Coronary artery (tissue), 2 donors: ENCODE results near the gene TMEM106B.

Experiments
- DNase-seq: peaks from one replicate; pipeline ENCODE4 v3.0.0-alpha.2; 2017; ENCODE audit warnings: low spot score
- H3K27ac ChIP-seq, 2 donors: fragments of 200-600 bp; sonication (generic); one replicate each; pipeline ENCODE4 v1.5.1; 2016 to 2019
- H3K4me3 ChIP-seq: fragments of 200-600 bp; sonication (generic); 2 replicates; pipeline ENCODE4 v1.5.1; 2016; ENCODE audit warnings: mild to moderate bottlenecking, moderate library complexity
- TF ChIP-seq, protein P1 (sequence below): fragments of 200-600 bp; sonication (generic); IDR thresholded peaks from one replicate; pipeline ENCODE4 v1.5.1; 2019; ENCODE audit warnings: antibody characterized with exemption

TMEM106B gene

GRCh38 chr7:12228024-12228423 lies 16.9 kb downstream of the TMEM106B start:
- DNase-seq: no peak
- H3K4me3 ChIP-seq: no peak overlapping the region
- TF ChIP-seq, protein P1, sequence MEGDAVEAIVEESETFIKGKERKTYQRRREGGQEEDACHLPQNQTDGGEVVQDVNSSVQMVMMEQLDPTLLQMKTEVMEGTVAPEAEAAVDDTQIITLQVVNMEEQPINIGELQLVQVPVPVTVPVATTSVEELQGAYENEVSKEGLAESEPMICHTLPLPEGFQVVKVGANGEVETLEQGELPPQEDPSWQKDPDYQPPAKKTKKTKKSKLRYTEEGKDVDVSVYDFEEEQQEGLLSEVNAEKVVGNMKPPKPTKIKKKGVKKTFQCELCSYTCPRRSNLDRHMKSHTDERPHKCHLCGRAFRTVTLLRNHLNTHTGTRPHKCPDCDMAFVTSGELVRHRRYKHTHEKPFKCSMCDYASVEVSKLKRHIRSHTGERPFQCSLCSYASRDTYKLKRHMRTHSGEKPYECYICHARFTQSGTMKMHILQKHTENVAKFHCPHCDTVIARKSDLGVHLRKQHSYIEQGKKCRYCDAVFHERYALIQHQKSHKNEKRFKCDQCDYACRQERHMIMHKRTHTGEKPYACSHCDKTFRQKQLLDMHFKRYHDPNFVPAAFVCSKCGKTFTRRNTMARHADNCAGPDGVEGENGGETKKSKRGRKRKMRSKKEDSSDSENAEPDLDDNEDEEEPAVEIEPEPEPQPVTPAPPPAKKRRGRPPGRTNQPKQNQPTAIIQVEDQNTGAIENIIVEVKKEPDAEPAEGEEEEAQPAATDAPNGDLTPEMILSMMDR: no peak
- H3K27ac ChIP-seq: no peak overlapping the region

GRCh38 chr7:12229046-12229445 lies 18.0 kb downstream of the TMEM106B start:
- Histone ChIP-seq H3K27ac (no peak overlapping the region), H3K4me3 (no peak overlapping the region)
- no peak for DNase-seq
- TF ChIP-seq, protein P1: no peak

DNA sequence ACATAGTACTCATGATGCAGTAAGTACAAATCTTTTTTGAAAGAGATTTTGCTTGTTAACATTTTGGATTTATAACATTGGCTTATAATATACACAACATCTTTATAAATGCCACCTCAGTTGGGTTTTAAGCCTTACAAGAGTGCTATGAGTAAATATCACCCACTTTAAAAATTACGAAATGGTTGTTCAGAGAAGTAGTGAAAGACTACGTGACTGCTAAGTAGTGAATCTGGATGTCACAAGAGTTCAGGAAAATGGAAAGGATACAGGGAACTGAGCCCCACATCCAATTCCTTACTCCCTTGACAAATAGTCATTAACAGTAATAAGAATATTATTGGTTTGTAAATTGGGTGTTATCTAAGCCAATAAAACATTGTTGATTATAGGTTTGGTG lies 20.0 kb downstream of the TMEM106B start:
- Histone ChIP-seq H3K27ac (no peak overlapping the region), H3K4me3 (no peak overlapping the region)
- DNase-seq: no peak
- TF ChIP-seq, protein P1: no peak

- Histone ChIP-seq H3K27ac (no peak overlapping the region), H3K4me3 (no peak overlapping the region)
- DNase-seq: no peak
- TF ChIP-seq, protein P1: no peak
Measured at GRCh38 chr7:12233175-12233574, 22.1 kb downstream of the TMEM106B start.

DNA sequence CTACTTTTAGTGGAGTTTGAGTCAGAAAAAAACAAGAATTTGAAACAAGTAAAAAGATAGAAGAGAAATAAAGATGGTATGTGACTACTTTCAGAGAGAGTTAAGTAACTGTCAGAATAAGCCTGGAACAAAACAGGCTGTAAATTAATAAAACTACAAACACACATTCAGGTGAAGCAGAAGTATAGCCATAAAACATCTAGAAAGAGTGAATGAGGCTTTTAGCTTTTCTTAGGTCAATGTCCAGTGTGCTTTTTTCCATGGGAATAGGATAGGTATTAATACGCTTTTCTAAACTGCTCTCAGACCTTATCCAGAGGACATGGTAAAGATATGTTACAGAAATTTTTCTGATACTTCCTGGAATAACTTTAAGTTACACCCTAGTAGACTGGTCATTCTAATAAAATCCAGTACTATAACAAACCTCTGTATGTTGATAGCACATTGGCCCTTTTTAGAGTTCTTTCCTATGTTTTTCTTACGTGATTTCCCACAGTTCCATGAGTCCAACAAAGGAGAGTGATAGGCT lies 23.3 kb downstream of the TMEM106B start:
- no peak for DNase-seq
- Histone ChIP-seq H3K27ac (no peak overlapping the region), H3K4me3 (no peak overlapping the region)
- TF ChIP-seq, protein P1: no peak

DNA sequence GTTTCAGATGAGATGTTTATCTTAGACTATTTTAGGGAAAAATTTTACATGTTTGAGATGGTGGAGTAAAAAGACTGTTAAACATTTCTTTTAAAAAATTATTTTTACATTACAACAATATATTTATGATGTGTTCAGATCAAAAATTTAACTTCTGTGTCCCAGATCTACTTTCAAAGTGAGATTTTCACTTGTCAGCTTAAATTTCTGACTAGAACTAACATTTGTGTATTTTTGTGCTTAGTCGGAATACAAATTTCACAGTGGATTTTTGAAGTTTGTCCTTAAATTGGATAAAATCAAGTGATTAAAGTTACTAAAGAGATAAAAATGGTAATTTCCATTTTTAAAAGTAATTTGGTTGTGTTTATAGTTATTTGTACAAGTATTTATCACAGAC lies 24.9 kb downstream of the TMEM106B start:
- no peak overlapping the region for H3K27ac ChIP-seq
- DNase-seq: no peak
- TF ChIP-seq, protein P1: no peak
- H3K4me3 ChIP-seq: no peak overlapping the region

- Histone ChIP-seq H3K4me3 (no peak overlapping the region), H3K27ac (no peak overlapping the region)
- TF ChIP-seq, protein P1: no peak
- no peak for DNase-seq
Measured at GRCh38 chr7:12237007-12237406, 25.9 kb downstream of the TMEM106B start.
